GM13977 (cell line): ENCODE results near the gene NKAIN4.

Experiments
- DNase-seq: peaks from one replicate; pipeline ENCODE4 v3.0.0; 2012; ENCODE audit warnings: low spot score
- in situ Hi-C: fragments of 300-500 bp; cut with MboI; formaldehyde crosslinking; loops from one replicate; pipeline ENCODE4 v1.12.0; 2022; ENCODE audit warnings: low sequenced_read_pairs, low pct_unique_long_range_greater_than_20kb, mixed read lengths, inconsistent platforms; ENCODE audit not compliant: unreplicated experiment
- TF ChIP-seq, protein P1 (sequence below): IDR thresholded peaks from 2 replicates; pipeline ENCODE4 v1.5.1; 2012; ENCODE audit warnings: mild to moderate bottlenecking, control low read depth; ENCODE audit not compliant: insufficient read depth; ENCODE audit errors: extremely low read depth, missing control alignments

Gene NKAIN4

DNA sequence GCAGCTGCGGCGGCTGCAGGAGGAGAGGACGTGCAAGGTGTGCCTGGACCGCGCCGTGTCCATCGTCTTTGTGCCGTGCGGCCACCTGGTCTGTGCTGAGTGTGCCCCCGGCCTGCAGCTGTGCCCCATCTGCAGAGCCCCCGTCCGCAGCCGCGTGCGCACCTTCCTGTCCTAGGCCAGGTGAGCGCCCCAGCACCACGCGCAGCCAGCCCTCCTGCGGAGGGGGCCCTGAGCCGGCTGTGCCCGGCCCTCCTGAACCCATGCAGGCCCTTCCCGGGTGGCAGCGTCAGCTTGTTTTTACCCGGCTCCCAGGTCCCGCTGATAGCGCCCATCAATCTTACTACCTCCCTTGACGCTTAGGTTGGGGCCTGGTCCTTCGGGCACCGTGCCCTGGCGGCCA is 14.8 kb downstream of the NKAIN4 start:
- TF ChIP-seq, protein P1, sequence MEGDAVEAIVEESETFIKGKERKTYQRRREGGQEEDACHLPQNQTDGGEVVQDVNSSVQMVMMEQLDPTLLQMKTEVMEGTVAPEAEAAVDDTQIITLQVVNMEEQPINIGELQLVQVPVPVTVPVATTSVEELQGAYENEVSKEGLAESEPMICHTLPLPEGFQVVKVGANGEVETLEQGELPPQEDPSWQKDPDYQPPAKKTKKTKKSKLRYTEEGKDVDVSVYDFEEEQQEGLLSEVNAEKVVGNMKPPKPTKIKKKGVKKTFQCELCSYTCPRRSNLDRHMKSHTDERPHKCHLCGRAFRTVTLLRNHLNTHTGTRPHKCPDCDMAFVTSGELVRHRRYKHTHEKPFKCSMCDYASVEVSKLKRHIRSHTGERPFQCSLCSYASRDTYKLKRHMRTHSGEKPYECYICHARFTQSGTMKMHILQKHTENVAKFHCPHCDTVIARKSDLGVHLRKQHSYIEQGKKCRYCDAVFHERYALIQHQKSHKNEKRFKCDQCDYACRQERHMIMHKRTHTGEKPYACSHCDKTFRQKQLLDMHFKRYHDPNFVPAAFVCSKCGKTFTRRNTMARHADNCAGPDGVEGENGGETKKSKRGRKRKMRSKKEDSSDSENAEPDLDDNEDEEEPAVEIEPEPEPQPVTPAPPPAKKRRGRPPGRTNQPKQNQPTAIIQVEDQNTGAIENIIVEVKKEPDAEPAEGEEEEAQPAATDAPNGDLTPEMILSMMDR, result no peak
- in situ Hi-C loops, result loop anchor here (25.0 kb wide), 1 partner anchor 98 kb away; no protein-coding TSS in a partner anchor
- DNase-seq, result no peak

DNA sequence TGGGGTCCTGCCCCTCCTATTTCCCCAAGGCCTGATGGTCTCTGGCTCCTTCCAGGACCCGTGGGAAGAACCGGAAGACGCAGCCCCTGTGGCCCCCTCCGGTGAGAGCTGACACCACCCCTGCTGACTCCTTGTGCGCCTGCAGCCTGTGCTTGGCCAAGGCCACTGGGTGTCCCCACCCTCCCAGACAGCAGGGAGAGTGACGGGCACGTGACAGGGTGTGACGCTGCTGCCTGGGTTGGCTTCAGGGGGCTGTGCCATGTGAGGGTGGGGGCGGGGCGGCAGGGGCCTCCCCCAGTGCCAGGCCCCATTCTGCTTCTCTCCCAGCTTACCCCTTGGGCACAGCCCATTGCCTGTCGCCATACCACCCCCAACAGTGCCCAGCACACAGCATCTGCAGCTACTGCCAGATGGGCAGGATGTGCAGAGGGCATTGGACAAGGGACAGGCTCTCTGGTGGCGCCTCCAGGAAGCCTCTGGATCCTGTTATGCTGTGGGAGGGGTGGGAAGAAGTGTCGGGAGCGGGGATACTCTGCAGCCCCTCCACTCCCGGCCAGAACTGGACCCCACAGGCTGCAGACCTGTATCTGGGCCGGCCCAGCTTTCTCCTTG is 15.6 kb downstream of the NKAIN4 start:
- TF ChIP-seq, protein P1, result peak; percentile 32
- DNase-seq, result no peak
- in situ Hi-C loops, result loop anchor here (25.0 kb wide), 1 partner anchor 99 kb away; no protein-coding TSS in a partner anchor

DNA sequence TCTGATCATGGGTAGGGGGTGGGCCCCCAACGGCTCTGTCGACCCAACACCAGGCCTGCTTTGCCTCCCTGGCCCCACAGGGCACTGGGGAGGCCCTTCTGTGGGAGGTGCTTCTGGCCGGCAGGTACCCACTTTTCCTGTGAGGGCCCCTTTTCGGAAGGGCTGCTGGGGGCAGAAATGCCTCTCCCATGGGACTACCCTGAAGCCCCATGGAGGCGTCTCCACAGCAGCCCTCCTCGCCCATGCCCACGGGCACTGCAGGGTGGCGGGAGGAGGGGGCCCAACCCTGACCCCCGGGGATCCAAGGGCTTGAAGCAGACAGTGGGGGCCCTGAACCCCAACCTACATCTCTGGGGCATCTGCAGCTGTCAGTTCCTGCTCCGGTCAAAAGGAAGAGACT is 16.2 kb downstream of the NKAIN4 start:
- in situ Hi-C loops, result loop anchor here (25.0 kb wide), 1 partner anchor 99 kb away; no protein-coding TSS in a partner anchor
- TF ChIP-seq, protein P1, result no peak
- no peak for DNase-seq

DNA sequence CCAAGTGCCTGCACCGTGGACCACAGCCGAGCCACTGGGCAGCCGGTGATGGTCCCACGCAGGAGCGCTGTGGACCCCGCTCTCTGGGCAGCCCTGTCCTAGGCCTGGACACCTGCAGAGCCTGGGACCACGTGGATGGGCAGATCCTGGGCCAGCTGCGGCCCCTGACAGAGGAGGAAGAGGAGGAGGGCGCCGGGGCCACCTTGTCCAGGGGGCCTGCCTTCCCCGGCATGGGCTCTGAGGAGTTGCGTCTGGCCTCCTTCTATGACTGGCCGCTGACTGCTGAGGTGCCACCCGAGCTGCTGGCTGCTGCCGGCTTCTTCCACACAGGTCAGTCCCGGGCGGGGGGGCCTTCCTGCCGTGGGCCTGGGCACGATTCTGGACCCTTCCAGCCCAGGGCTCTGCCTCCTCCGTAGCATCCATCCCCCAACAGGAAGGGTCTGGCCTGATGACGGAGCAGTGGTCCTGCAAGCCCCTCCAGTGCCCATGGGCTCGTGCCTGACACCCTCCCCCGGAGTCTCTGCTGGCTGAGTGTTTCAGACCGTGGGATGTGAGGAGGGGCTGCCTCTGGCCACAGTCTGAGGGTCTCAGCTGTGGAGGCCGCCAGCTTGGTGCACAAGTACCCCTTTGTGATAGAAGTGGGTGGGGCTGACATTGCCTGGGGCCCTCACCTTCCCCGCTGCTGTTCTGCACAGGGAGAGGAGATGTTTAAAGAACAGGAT is 18.0 kb downstream of the NKAIN4 start:
- no peak for DNase-seq
- TF ChIP-seq, protein P1, result no peak
- in situ Hi-C loops, result loop anchor here (25.0 kb wide), 1 partner anchor 101 kb away; no protein-coding TSS in a partner anchor

DNA sequence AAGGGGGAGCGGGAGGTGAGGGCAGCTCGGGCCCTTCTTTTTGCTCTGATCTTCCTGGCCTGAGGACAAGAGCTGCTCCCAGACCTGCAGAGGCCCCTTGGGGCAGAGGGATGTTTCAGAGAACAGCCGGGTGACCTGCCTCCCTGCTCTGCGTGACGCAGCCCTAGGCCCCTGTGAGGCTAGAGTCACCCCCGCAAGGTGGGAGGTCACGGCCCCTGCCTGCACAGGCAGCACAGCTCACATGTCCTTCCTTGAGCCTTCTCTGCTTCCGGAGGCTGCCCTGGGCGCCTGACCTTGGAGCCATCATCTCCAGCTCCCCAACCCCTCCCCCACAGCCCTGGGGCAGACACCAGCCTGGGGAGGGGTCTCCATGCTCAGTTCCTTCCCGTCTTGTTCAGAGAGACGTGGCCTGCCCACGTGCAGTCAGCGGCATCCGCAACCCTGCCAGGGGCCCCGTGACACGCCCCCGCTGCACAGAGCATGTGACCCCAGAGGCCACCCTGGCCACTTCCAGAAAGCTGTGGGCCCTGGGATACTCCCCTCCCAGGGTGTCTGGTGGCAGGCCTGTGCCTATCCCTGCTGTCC is 18.8 kb downstream of the NKAIN4 start, which contains the start of gene BIRC7:
TSS of gene BIRC7 (plus strand) at position 507 of the 585 bp plus-strand sequence. CDS start 192 bp downstream, outside the sequence.
- in situ Hi-C loops, result loop anchor here (25.0 kb wide), 1 partner anchor 102 kb away; no protein-coding TSS in a partner anchor
- TF ChIP-seq, protein P1, result no peak
- no peak for DNase-seq

DNA sequence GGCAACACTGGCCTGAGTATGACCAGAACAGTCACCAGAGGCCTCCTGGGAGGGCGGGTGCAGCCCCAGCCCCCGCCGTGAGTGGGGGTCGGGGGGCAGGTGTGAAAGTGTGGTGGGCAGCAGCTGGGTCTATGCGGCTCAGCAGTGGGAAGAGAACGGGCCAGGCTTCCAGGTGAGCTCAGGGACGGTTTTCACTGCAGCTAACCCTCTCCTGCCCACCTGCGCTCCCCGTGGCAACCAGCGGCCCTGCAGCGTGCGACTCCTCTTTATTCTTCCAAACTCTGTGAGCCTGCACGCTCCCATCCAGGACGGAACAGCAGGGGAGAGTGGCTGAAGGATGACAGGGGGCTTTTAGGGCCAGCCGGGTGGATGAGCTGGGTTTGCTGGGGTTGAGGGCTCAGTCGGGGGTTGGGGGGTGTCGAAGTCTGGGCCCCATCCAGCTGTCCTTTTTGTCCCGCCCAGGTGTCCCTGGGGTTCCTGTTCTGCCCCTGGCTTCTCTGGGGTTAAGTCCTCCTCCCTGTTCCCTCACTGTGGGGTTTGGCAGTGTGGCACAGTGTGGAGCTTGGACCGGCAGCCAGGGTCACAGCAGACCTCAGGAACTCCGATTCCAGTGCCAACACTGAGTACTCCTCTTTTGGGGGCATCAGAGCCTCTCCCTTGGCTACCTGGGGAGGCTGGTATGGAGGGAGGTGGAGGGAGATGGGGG is 19.4 kb downstream of the NKAIN4 start:
- TF ChIP-seq, protein P1, result peak; percentile 35
- no peak for DNase-seq
- in situ Hi-C loops, result loop anchor here (25.0 kb wide), 1 partner anchor 102 kb away; no protein-coding TSS in a partner anchor
